Cardiac muscle cell (in vitro differentiated cells and primary cell): ENCODE measurements around the gene COQ4. TPM values are rescaled to one million over a fixed set of nuclear protein-coding genes. Genes with fewer than 3 reads are reported as not detected.
"Not testable (repeated sequence)": the region's sequence is repeated elsewhere in the genome, so short reads cannot be mapped to it uniquely, and the experiment has no call there.

Source experiments
- DNase-seq, 2 donors: peaks; one replicate each; pipeline versions ENCODE4 v3.0.0 to v3.0.0-alpha.2; 2010 to 2017; ENCODE audit warnings: low read depth in 1 of 2, low spot score in 1 of 2
- H3K27ac ChIP-seq: fragments of 200-600 bp; sonication (generic); 2 replicates; pipeline ENCODE4 v1.5.1; 2016
- H3K27me3 ChIP-seq: fragments of 200-600 bp; sonication (generic); 2 replicates; pipeline ENCODE4 v1.6.0; 2016; ENCODE audit warnings: control low read depth
- H3K36me3 ChIP-seq: fragments of 200-600 bp; sonication (generic); 2 replicates; pipeline ENCODE4 v1.5.1; 2016; ENCODE audit warnings: control low read depth
- H3K4me1 ChIP-seq: fragments of 200-600 bp; sonication (generic); 2 replicates; pipeline ENCODE4 v1.8.1; 2017; ENCODE audit warnings: low read depth, mild to moderate bottlenecking, mixed run types
- H3K4me3 ChIP-seq: fragments of 200-600 bp; sonication (generic); 2 replicates; pipeline ENCODE4 v1.5.1; 2016; ENCODE audit warnings: mild to moderate bottlenecking
- H3K9me3 ChIP-seq: fragments of 200-600 bp; sonication (generic); 2 replicates; pipeline ENCODE4 v1.5.1; 2017; ENCODE audit warnings: low read depth, mild to moderate bottlenecking, control low read depth
- CTCF ChIP-seq: IDR thresholded peaks from 2 replicates; pipeline ENCODE4 v1.5.1; 2012; ENCODE audit warnings: low read depth, mild to moderate bottlenecking, low read length
- polyA plus RNA-seq: library from polyadenylated mRNA; unstranded; fragments of >200 nt; fragmentation: Nextera tagmentation; extraction: Ambion mirVana; gene quantifications from 2 replicates; pipeline ENCODE4 v1.2.1, GENCODE V29; 2016
- total RNA-seq: library from RNA; depleted of rRNA; stranded (reverse); fragments of >200 nt; gene quantifications from 2 replicates; pipeline ENCODE4 v1.2.3, GENCODE V29; 2016

COQ4 gene
- total RNA-seq (87.1 and 93.3 TPM in 2 replicates), polyA plus RNA-seq (75.1 and 81.1 TPM in 2 replicates)

GRCh38 chr9:128322404-128323211 lies at the start of gene COQ4, which contains the start of gene TRUB2:
TSS of gene COQ4 (plus strand) at chr9:128322839. CDS start at chr9:128322859, 20 bp downstream.
TSS of gene TRUB2 (minus strand) at chr9:128322447. CDS start at chr9:128322408, 39 bp downstream.
- peak within 1 kb of the TSS; percentile 87 for H3K27ac ChIP-seq
- H3K27me3 ChIP-seq: no peaks in the 10 kb centered on the region
- no peak for TF ChIP-seq CTCF
- no peaks in the 10 kb centered on the region for H3K9me3 ChIP-seq
- DNase-seq: peak; percentile 96 to 98
- H3K36me3 ChIP-seq: no peaks in the 10 kb centered on the region
- H3K4me3 ChIP-seq: peak within 1 kb of the TSS; percentile 60
- H3K4me1 ChIP-seq: peaks cover 13% of the 10 kb centered on the region

GRCh38 chr9:128274245-128274644 lies 48.4 kb upstream of the COQ4 start:
- Histone ChIP-seq H3K27ac (no peak overlapping the region), H3K36me3 (peaks cover 20% of the 10 kb centered on the region), H3K4me1 (no peaks in the 10 kb centered on the region), H3K9me3 (no peaks in the 10 kb centered on the region), H3K27me3 (no peaks in the 10 kb centered on the region), H3K4me3 (no peak overlapping the region)
- no peak for TF ChIP-seq CTCF
- no peak for DNase-seq

GRCh38 chr9:128275198-128276007 lies 47.2 kb upstream of the COQ4 start, which contains the start of gene GOLGA2:
TSS of gene GOLGA2 (minus strand) at chr9:128276007. CDS start at chr9:128275976, 31 bp downstream.
- no peak for TF ChIP-seq CTCF
- H3K36me3 ChIP-seq: peaks cover 20% of the 10 kb centered on the region
- H3K4me1 ChIP-seq: no peaks in the 10 kb centered on the region
- no peaks in the 10 kb centered on the region for H3K9me3 ChIP-seq
- H3K27me3 ChIP-seq: no peaks in the 10 kb centered on the region
- H3K27ac ChIP-seq: peak within 1 kb of the TSS; percentile 97
- H3K4me3 ChIP-seq: peak within 1 kb of the TSS; percentile 96
- peak; percentile 66 to 73 for DNase-seq

- Histone ChIP-seq H3K36me3 (peaks cover 20% of the 10 kb centered on the region), H3K27me3 (no peaks in the 10 kb centered on the region), H3K4me1 (no peaks in the 10 kb centered on the region), H3K9me3 (no peaks in the 10 kb centered on the region), H3K4me3 (peak within 1 kb of the TSS; percentile 96), H3K27ac (peak within 1 kb of the TSS; percentile 97)
- no peak for TF ChIP-seq CTCF
- peak; percentile 100 for DNase-seq
These were observed 46.5 kb upstream of the COQ4 start, which contains the start of gene SWI5 for GRCh38 chr9:128276008-128276573. TSS of gene SWI5 (plus strand) at chr9:128276276.

- DNase-seq: peak; percentile 52 to 54
- TF ChIP-seq CTCF: no peak
- H3K27ac ChIP-seq: peak overlapping the region; percentile 54
- peaks cover 14% of the 10 kb centered on the region for H3K36me3 ChIP-seq
- peak overlapping the region; percentile 96 for H3K4me3 ChIP-seq
- no peaks in the 10 kb centered on the region for H3K4me1 ChIP-seq
- no peaks in the 10 kb centered on the region for H3K27me3 ChIP-seq
- H3K9me3 ChIP-seq: no peaks in the 10 kb centered on the region
These were observed 45.9 kb upstream of the COQ4 start for GRCh38 chr9:128276574-128277270.

GRCh38 chr9:128279088-128280073 lies 43.3 kb upstream of the COQ4 start:
- H3K36me3 ChIP-seq, H3K27me3 ChIP-seq, H3K9me3 ChIP-seq, H3K4me1 ChIP-seq, H3K27ac ChIP-seq, H3K4me3 ChIP-seq: not testable (repeated sequence)
- DNase-seq: peak in 1 of 2 donors; percentile 69
